Lower leg skin (tissue), 3 donors: ENCODE data around the gene DNAI2.

Experiments
- CTCF ChIP-seq, 3 donors: fragments of 450-650 bp; IDR thresholded peaks; one replicate each; pipeline ENCODE4 v1.5.1; 2016; ENCODE audit warnings: antibody characterized with exemption in 3 of 3, mild to moderate bottlenecking in 3 of 3, moderate library complexity in 2 of 3
- POLR2A ChIP-seq, 2 donors: fragments of 450-650 bp; IDR thresholded peaks; one replicate each; pipeline ENCODE4 v1.6.1; 2016 to 2017; ENCODE audit warnings: antibody characterized with exemption in 2 of 2, mild to moderate bottlenecking in 1 of 2, moderate library complexity in 1 of 2

- TF ChIP-seq CTCF (IDR thresholded peaks at IDR 0.05) (no peak), POLR2A (IDR thresholded peaks at IDR 0.05) (no peak)
Measured at GRCh38 chr17:74249590-74250270, 24.3 kb upstream of the DNAI2 start.
